LNCAP (cell line): ENCODE measurements around the gene ANKS4B.

Source experiments
- TF ChIP-seq, protein P1 (sequence below): fragments of 450-650 bp; IDR thresholded peaks from 2 replicates; pipeline ENCODE4 v1.5.1; 2017; ENCODE audit warnings: mild to moderate bottlenecking

The ANKS4B gene

GRCh38 chr16:21285314-21285713 lies 51.8 kb downstream of the ANKS4B start:
- TF ChIP-seq, protein P1, sequence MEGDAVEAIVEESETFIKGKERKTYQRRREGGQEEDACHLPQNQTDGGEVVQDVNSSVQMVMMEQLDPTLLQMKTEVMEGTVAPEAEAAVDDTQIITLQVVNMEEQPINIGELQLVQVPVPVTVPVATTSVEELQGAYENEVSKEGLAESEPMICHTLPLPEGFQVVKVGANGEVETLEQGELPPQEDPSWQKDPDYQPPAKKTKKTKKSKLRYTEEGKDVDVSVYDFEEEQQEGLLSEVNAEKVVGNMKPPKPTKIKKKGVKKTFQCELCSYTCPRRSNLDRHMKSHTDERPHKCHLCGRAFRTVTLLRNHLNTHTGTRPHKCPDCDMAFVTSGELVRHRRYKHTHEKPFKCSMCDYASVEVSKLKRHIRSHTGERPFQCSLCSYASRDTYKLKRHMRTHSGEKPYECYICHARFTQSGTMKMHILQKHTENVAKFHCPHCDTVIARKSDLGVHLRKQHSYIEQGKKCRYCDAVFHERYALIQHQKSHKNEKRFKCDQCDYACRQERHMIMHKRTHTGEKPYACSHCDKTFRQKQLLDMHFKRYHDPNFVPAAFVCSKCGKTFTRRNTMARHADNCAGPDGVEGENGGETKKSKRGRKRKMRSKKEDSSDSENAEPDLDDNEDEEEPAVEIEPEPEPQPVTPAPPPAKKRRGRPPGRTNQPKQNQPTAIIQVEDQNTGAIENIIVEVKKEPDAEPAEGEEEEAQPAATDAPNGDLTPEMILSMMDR, result no peak

GRCh38 chr16:21300309-21301167 lies 67.0 kb downstream of the ANKS4B start:
- TF ChIP-seq, protein P1, result peak; percentile 96

DNA sequence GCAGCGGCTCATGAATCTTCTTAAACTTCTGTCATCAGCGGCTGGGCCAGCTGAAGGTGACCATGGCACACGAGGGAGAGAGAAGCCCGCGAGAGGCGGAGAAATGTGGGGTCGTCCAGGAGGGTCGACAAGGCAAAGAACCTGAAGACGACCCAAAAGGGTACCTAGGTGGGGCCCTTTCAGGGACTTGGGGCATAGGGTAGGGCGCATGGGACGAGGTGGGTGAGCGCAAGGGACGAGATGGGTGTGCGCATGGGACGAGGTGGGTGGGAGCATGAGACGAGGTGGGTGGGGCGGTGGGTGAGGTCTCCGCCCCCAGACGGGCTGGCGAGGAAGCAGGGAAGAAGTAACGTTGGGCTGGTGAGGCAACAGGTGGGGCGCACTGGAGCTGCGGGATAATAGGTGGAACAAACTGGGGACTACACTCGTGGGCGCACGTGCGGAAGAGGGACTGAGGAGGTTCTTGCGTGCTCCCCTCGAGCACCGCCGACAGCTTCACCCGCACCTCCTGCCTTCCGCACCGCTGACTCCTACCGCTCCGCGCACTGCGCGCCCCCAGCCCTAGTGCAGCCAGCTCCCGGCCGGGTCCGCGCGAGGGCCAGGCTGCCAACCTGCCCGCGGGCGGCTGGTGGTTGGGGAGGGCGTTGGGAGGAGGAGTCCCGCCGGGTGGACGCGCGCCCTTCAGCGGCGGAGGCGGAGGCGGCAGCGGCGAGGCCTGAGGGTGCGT lies 67.8 kb downstream of the ANKS4B start:
- TF ChIP-seq, protein P1, result peak; percentile 51

- TF ChIP-seq, protein P1, result no peak
Observed at GRCh38 chr16:21301895-21302291, 68.4 kb downstream of the ANKS4B start.

DNA sequence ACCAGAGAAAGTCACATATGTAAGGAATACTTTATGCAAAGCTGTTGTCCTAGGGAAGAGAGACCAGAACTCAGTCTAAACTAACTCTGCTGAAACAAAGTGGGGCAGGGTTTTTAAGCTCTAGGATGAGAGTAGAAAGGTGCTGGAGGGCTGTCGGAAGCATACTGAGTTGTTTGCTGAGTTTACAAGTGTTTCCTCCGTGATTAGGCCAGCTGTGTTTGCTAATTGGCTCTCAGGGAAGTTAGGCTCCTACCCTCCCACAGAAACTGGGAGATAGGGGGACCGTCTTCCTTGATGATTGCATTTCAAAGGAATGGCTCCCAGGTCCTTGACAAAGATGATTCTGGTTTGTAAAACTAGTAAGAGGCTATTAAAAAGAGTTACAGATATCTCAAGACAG lies 69.0 kb downstream of the ANKS4B start:
- TF ChIP-seq, protein P1, result no peak

- TF ChIP-seq, protein P1, result no peak
Observed at GRCh38 chr16:21302898-21303528, 69.5 kb downstream of the ANKS4B start.
